ENCODE measurements around the gene NAXD.

DNA sequence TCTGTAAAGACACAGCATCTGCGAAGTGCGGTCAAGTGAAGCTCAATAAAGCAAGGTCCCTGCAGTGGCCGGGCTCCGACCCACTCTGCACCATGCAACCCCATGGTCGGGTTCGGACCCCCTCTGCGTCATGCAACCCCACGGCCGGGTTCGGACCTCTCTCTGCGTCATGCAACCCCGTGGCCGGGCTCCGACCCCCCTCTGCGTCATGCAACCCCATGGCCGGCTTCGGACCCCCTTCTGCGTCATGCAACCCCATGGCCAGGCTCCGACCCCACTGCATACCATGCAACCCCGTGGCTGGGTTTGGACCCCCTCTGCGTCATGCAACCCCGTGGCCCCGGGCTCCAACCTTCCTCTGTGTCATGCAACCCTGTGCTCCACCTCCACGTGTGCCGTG is 46.7 kb downstream of the NAXD start:
- TF ChIP-seq, protein P1, sequence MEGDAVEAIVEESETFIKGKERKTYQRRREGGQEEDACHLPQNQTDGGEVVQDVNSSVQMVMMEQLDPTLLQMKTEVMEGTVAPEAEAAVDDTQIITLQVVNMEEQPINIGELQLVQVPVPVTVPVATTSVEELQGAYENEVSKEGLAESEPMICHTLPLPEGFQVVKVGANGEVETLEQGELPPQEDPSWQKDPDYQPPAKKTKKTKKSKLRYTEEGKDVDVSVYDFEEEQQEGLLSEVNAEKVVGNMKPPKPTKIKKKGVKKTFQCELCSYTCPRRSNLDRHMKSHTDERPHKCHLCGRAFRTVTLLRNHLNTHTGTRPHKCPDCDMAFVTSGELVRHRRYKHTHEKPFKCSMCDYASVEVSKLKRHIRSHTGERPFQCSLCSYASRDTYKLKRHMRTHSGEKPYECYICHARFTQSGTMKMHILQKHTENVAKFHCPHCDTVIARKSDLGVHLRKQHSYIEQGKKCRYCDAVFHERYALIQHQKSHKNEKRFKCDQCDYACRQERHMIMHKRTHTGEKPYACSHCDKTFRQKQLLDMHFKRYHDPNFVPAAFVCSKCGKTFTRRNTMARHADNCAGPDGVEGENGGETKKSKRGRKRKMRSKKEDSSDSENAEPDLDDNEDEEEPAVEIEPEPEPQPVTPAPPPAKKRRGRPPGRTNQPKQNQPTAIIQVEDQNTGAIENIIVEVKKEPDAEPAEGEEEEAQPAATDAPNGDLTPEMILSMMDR (IDR thresholded peaks at IDR 0.05) = no peak
- TF ChIP-seq POLR2A (IDR thresholded peaks at IDR 0.05) = no peak
